ENCODE data around the gene IPPK.
"Not testable (repeated sequence)": the region's sequence is repeated elsewhere in the genome, so short reads cannot be mapped to it uniquely, and the experiment has no call there.

The IPPK gene

GRCh38 chr9:92634712-92635605 lies 35.0 kb downstream of the IPPK start:
- DNase-seq, result peak; percentile 27

- no peak for DNase-seq
These were observed 36.2 kb downstream of the IPPK start for GRCh38 chr9:92633614-92634278.

DNA sequence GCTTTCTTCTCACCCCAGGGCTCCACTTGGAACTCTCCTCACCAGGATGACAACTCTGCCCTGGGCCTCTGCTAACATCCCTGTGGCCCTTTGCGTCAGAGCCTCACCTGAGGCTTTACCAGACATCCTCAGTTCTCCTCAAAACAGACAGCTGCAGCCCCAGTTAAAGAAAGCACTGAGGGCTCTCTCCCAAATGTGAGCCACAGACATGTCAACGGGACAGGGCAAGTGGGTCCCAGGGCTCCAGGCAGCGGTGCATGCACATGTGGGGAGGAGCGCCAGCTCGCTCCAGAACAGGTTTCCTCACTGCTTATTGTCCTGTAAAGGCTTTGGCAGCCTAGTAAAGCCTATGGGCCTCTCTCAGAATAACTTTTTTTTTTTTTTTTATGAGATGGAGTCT lies 37.3 kb downstream of the IPPK start:
- no peak for DNase-seq

DNA sequence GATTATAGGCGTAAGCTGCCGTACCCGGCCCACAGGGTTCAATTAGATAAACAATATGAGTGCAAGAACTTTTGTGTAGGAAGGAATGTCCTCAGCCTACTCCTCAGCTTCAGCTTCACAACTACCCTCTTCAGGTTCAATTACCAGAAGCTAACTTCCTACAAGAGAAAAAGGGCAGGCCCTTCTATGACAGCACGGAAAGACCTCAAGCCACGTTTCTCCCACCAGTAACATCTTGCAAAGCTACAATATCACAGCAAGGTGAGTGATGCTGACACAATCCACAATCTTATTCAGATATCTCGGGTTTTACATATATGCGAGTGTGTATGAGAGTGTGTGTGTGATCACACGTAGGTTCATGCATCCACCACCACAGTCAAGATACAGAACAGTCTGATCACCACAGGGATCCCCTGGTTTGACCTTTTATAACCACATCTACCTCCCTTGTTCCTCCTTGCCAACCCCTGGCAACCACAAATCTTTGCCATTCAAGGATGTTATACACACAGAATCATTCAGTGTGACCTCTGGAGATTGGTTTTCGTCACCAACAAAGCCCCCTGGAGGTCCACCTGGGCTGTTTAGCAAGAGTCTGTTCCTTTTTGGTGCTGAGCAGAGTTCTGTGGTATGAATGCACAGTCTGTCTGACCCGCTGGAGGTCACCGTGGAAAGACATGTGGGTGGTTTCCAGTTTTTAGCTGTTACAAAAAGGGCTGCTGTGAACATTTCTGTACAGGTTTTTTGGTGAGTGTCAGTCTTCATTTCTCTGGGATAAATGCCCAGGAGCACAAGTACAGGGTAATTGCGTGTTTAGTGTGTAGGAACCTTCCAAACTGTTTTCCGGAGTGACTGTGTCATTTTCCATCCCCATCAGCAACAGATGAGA lies 38.2 kb downstream of the IPPK start:
- DNase-seq, result no peak

DNA sequence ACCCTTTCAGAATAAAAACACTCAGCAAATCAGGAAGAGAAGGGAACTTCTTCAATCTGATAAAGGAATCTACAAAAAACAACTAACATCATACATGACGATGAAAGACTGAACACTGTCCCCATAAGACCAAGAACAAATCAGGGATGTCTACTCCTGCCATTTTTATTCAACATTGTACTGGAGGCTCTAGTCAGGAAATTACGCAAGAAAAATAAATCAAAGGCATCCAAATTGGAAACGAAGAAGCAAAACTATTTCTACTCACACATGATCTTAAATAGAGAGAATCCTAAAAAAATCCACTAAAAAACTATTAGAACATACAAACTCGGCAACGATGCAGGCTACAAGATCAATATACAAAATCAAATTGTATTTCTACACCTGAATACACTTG lies 42.3 kb downstream of the IPPK start:
- DNase-seq, result no peak

DNA sequence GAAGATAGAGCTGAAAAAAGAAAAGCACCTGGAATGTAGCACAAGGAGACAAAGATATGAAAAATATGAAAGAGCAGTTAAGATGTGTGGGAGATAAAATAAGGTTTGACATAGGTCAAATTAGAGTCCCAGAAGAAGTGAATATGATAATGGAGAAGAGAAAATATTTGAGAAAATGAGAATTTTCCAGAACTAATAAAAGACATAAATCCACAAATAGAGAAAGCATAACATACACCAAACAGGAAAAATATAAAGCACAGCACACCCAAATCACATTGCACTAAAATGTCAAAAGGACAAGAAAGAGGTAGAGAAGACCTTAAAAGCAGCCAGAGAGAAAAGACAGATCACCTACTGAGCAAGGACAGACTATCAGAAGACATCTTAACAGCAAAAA lies 43.4 kb downstream of the IPPK start:
- DNase-seq, result no peak

DNA sequence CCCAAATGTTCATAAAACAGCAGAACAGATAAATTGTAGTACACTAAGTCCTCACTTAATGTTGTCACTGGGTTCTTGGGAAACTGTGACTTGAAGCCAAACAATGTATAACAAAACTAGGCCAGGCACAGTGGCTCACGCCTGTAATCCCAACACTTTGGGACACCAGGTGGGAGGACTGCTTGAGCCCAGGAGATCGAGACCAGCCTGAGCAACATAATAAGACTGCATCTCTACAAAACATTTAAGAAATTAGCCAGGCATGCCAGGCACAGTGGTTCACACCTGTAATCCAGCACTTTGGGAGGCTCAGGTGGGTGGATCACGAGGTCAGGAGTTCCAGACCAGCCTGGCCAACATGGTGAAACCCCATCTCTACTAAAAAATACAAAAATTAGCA lies 46.0 kb downstream of the IPPK start:
- DNase-seq, result not testable (repeated sequence)

- no peak for DNase-seq
These were observed 49.1 kb downstream of the IPPK start for GRCh38 chr9:92620845-92621244.

DNA sequence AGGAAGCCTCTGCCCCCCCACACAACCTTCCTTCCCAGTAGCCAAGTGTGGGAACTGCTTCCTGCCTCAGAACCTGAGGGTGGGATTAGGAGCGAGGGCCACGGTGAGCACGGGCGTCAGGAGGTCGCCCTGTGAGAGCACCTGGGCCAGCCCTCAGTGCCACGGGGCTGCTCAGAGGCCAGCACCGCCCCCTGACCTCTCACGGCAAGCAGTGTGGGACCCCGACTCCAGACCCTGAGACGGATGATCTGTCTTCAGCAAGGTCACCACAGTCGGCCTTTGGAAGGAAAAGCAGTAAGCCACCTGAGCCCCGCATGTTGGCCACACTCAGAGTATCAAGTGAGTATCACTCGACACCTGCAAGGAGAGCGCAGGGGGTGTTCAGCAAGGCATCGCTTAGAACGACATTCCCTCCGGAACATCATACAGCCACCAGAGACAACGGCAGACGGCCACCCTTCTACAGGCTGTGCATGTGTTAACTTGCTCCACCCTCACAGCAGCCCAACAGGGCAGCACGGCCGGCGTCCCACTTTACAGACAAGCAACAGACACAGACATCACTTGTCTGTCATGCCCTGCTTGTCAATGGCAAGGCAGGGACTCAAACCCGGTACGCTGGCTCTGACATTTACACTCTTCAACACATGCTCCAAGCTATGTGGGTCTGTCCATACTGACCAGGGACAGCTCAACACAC lies 50.2 kb downstream of the IPPK start:
- DNase-seq, result no peak

GRCh38 chr9:92618633-92619225 lies 51.2 kb downstream of the IPPK start:
- DNase-seq, result no peak

DNA sequence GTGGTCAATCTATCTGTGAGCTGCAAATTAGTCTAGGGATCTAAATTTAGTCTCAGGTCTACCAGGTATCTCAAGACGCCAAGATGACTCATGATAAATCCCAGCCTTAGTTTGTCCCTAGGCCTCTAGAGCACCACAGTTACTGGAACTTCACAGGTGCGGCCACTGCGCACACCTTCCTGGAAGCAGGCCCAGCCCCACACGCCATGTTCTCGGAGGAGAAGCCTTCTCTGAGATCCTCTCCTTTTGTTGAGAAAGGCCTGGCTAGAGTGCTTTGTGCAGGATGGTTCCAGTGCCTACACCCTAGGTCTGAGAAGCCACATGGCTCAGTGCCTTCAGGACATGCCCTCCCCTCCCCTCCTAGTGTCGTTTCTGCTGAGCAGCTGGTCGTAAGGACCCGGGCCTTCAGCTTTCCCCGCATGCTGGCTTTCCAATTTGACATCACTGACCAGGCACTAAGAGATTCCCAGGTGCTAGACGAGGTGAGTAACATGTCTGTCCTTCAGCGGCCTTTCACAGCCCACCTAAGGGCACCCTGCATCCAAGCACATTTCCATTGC lies 51.9 kb downstream of the IPPK start:
- no peak for DNase-seq

DNA sequence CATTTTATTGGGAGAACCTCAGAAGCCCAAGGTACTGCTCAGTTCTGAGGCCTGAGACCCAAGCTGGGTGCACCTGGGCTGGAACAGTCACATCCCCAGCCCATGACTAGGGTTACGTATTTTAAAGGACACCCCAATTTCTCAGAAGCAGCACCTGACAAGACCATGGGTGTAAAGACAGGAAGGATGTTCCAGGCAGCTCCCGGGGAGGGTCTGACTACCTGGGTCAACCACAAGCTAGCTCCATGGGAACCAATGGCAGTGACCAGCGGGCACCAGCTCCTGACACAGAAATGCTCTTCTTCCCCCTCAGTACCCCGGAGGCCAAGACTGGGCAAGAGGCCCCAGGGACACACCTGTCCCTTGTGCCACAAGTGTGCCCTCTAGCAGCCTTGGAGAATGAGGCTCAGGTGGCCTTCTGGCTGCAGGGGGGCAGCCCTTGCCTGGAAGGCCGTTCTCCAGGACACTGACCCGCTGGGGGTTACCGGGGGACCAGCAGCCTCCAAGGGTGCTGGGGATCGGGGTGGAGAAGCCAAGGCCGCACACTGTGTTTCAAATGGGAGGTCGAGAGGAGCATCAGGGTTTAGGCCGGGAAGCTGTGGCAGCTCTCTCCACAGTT lies 52.6 kb downstream of the IPPK start:
- DNase-seq, result no peak

GRCh38 chr9:92616655-92617111 lies 53.2 kb downstream of the IPPK start:
- no peak for DNase-seq

- DNase-seq, result no peak
These were observed 53.7 kb downstream of the IPPK start for GRCh38 chr9:92616199-92616641.

DNA sequence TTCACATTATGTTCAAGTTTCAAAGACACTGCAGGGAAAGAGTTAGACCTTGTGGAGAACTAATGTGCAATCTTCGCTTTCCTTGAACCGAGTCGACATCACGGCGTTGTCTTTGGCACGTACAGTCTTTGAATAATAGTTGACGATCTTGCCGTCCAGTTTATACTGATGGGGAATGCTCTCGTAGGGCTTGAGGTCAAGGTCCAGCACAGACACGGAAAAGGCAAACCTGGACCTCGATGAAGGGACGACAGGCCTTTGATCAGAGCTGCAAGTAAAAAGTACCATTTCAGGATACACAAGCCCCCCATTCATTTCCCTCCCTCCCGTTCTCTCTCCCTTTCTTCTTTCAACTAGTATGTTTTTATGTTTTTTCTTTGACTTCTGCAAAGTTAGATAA lies 54.1 kb downstream of the IPPK start:
- DNase-seq, result no peak

DNA sequence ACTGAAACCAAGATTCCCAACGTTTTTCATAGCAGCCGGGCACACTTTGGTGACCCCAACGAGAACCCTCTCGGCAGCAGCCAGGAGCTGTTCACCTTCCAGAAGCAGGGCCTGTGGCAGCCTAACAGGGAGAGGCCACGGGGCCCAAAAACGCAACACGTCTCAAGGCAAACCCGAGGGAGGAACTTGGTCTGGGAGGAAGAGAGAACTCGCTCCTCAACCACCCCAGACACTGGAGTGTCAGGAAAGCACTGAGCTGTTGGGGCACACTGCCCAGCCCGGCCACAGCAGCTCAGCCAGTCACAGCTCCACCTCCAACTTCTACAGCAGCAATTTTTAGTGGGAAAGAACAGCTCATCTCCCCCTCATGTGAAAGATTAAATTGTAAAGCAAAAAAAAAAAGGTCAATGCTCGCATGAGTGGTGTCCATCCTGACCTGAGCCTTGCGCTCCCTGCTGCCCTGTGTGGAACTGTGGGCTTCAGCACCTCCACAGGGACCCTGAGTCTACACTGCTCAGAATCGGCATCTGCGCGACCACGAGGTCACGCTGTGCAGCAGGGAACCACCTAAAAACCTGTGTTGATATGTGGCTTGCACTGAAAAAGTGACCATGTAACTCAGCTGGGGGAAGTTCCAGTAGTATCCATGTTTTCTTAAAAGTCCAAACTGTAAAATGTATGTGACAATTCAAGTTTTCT lies 55.0 kb downstream of the IPPK start:
- DNase-seq, result no peak

DNA sequence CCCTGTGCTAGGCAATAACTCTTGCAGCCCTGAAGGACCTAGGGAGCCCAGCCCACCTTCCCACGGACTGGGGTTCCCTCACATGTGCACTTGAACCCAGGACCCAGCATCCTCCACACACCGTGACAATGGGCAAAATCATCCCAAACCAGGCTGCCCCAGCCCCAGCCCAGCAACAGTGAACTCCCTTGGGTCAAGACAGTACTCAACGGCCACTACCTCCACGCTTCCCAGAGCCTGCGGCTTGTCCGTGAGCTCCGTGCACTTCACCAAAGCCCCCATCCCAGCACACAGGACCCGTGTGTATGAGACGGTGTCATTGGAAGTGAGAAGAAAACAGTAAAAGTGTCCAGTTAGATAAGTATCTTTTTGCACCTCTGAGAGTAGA lies 55.8 kb downstream of the IPPK start:
- no peak for DNase-seq

DNA sequence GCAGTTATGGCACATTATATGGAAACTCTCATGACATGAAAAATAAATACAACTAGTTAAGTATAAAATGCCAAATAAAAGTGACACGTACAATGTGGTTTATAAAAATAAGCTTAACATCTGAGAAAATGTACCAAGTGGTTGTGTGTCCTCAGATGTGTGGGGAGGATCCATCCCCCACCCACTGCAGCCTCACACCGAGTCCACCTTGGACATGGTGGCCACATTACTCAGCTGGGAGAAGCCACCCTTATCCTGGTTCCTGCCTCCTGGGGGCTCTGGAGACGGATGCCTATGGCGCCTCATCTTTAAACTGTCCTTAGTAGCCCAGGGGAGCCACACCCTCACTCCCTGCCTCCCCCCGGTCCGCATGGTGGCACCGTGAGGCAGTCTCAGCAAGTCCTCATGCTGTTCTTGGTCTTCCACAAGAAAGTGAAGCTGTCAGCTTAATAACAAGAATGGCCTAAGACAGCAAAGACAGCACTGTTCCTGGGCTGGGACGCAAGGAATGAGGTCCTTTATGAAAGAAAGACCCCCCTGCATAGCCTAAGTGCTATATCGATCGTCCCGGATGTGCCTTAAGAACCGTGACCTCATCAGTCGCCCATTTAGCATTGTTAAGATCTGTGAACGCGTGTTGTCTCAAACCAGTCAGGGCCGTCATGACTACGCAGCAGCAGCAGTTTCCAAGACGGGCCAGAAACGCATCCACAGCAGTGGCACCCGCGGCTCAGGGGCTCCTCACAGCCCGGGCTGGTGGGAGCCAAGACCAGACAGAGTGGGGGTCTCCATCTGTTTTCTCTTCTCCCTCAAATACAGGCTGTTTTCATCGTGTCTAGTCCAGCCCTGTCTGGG lies 56.4 kb downstream of the IPPK start:
- DNase-seq, result no peak

DNA sequence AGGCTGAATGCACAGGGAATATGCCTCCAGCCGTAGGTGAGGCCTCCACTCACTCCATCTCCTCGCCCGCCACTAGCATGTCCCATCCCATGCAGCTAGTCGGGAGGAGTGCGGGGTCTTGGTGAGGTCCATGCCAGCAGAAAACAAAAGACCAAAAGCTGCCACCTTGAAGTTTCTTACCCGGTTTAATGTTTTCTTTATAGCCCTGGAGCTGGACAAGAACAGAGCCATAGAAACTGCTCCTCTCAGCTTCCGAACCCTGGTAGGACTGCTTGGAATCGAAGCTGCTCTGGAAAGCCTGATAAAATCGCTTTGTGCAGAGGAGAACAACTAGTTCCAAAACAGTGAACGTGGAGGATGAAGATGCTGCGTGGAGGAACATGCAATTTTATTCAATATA lies 57.1 kb downstream of the IPPK start:
- DNase-seq, result no peak

- no peak for DNase-seq
These were observed 57.6 kb downstream of the IPPK start for GRCh38 chr9:92612292-92612691.
